ENCODE results near the gene DMWD.
"Not testable (repeated sequence)": the region's sequence is repeated elsewhere in the genome, so short reads cannot be mapped to it uniquely, and the experiment has no call there.

The DMWD gene

DNA sequence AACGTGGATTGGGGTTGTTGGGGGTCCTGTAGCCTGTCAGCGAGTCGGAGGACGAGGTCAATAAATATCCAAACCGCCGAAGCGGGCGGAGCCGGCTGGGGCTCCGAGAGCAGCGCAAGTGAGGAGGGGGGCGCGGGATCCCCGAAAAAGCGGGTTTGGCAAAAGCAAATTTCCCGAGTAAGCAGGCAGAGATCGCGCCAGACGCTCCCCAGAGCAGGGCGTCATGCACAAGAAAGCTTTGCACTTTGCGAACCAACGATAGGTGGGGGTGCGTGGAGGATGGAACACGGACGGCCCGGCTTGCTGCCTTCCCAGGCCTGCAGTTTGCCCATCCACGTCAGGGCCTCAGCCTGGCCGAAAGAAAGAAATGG is 22.8 kb downstream of the DMWD start:
- no peak for DNase-seq (ENCODE audit: low read depth)

DNA sequence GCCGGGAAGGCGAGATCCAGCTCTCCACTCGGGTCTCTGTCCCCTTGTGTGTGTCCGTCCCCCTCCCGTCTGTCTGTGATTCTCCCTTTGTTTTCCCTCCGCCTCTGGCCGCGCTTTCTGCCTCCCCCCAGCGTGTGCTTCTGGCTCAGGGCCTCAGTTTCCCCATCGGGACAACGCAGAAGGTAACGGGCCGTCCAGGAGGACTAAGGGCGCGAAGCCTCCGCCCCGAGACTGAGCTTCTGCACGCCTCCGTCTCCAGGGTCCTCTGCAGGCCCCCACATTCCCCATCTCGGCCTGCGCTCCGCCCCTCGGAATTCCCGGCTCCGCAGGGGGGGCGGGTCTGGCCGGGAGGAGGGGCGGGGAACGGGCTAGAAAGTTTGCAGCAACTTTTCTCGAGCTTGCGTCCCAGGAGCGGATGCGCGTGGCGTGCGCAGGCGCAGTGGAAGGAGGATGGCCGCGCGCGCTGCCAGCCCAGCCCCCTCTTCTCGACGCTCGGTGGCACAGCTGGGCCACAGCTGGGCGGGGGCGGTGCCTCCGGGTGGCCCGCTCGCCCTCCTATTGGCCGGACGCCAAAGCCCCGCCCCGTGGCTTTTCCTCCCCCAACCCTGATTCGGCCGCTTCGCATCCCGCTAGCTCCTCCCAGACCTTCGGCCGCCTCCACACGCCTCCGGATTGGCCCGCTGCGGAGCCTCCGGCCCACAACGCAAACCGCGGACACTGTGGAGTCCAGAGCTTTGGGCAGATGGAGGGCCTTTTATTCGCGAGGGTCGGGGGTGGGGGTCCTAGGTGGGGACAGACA is 23.5 kb downstream of the DMWD start, which contains the start of gene SIX5:
Gene SIX5, minus strand, starts transcription at position 269 of the 799 bp plus-strand sequence. CDS start 408 bp downstream, outside the sequence.
- DNase-seq (ENCODE audit: low read depth), result peak; percentile 97

DNA sequence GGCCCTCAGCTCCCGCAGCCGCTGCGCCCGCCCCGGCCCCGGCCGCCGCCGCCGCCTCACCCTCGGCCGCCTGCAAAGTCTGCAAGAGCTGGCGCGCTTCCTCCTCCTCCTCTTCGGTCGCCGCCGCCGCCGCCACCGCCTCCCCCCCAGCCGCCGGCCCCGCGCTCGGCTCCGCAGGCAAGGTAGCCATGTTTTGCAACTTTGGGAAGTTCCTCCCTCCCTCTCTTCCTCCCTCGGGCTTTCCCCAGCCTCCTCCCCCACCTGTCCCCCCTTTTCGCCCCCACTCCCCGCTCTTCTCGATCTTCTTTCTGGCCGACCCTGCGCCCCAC is 24.0 kb downstream of the DMWD start:
- peak; percentile 43 for DNase-seq (ENCODE audit: low read depth)

DNA sequence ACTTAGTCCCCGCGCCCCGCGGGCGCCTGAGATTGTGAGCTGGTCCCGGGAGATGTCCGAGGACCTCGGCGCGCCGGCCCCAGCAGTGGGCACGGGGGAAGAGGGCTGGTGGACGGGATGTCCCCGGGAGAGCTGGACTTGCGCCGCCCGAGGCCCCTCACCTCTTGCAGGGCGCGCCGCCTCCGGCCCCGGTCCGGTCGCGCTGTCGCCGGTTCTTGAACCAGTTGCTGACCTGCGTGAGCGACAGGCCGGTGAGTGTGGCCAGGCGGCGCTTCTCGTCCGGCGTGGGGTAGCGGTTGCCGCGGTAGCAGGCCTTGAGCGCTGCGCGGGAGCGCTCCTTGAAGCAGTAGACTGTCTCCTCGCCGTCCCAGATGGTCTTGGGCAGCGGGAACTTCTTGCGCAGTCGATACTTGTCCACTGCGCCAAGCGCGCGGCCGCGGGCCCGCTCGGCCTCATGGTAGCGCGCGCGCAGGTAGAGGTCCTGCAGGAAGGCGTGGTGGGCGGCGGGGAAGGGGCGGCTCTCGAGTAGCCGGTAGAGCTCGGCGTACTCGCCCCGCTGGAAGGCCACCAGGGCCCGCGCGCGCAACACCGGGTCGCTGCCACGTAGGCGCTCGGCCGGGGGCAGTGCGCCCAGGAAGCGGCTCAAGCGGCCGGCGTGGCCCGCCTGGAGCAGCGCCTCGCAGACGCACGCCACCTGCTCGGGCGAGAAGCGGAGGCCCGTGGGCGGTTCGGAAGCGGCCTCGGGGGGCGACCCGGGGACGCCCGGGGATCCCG is 24.6 kb downstream of the DMWD start:
- no peak for DNase-seq (ENCODE audit: low read depth)

DNA sequence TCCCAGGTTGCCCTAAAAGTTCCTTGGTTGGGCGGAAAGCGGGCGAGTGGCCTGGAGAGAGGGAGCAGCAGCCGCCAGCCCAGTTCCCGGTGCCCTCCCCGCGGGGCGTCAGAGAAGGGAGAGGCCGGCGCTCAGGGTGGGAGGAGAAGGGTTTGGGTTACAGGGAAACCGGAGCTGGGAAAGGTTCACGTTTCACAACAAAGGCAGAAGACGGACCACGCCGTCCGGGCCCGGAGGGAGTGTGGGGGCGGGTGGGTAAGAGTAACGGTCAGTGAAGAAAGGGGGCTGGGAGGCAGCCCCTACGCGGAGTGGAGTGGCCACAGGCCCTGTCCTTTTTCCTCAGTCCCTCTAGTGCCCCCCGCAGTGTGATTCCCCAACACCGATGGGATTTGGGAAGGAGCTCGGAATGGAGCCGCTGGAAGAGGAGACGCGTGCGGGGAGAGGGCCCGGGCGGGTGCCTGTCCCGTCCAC is 25.2 kb downstream of the DMWD start:
- no peak for DNase-seq (ENCODE audit: low read depth)

DNA sequence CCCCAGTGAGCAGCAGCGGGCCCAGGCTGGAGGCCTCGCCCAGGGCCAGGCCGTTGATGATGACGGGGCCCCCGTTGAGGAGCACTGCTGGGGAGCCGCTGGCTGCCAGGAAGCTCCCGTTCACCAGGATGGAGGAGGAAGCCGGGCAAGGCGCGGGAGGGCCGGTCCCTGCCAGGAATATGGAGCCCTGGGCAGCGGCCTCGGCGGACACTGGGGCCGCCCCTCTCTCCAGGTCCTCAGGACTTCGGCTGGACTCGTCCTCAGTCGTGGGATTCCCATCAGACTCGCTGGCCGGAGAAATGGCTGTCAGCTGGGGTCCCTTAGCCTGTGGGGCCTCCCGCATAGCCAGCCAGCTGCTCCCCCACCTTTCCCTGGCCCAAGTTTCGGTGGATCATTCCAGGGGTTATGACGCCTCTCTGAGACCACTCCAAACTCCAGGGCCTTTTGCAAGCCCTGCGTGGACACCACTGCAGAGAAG is 25.7 kb downstream of the DMWD start:
- no peak for DNase-seq (ENCODE audit: low read depth)

DNA sequence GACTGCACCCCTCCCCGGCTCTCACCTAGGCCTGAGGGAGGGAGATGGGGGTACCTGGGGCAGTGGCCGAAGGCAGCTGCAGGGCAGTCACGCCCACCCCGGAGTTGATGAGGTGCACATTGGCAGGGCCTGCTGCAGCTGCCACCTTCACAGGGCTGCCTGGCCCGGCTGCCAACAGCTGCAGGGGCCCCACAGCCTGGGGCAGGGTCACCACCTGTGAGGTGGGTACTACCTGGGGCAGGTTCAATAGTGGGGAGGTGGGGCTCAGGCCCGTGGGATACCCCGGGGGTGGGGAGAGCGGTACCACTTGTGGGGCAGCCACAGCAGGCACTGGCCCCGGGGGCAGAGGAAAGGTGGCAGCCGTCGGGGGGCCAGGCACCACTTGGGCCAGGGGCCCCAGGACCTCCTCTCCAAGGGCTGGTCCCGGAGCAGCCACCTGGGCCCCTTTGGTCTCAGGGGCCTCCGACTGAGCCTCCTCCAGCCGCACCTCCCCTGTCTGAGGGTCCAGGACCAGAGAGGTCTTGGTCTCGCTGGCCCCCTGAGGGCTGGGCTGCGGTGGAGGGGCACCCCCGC is 26.3 kb downstream of the DMWD start:
- no peak for DNase-seq (ENCODE audit: low read depth)

DNA sequence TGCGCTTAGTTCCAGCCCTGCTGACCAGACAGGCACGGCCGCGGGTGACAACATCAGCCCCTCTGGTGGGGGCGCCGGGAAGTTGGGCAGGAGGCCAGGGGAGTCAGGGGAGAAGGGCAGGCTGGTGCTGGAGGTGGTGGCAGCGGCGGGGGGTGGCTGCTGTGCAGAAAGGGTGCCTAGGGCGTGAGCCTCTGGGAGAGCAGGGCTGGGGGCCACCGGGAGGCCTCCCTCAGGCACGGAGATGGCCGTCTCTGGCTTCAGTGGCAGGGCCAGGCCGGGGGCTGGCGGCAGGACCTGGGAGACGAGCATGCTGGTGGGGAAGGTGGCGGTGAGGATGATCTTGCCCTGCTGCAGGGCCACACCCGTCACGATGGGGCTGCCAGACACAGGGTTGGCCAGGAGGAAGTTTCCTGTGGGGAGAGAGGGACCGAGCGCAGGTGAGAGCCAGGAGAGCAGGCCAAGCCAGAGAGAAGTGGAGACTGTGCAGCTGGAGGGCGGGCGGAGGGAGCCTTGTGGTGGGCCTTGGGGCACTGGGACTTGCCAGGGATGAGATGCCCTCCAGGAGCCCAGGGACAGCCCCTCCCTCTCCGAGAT is 26.8 kb downstream of the DMWD start:
- DNase-seq (ENCODE audit: low read depth), result no peak

DNA sequence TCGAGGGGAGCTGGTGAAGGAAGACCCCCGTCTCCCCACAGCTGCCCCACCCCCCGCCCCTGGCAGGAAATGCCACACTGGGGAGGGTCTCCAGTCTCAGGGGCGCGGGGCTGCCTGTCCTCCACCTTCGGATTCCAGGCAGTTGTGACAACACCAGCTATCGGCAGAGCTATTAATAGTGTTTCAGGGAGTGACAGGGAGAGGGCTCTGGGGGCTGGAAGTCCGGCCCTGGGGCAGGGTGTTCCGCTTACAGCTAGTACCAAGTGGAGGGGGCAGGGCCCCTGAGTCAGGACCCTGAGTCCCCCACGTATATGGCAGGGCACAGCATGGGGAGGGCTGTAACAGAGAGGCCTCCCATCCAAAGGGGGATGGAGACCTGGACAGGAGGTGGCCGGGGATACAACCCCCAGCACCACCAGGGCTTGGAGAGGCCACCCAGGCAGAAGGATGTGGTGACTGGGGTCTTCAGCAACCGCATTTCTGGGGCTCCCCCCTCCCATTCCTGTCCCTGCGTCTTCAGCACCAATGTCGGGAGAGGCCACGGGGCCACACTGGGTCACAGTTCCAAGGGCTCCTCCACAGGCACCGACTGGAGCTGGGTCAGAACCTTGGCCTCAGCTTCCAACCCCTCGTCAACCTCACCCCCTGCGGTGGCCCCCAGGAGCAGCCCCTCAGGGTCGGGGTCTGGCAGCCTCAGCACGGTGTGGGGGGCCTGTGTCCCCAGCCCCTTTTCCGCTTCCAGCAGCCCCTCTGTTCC is 27.5 kb downstream of the DMWD start:
- DNase-seq (ENCODE audit: low read depth), result no peak

DNA sequence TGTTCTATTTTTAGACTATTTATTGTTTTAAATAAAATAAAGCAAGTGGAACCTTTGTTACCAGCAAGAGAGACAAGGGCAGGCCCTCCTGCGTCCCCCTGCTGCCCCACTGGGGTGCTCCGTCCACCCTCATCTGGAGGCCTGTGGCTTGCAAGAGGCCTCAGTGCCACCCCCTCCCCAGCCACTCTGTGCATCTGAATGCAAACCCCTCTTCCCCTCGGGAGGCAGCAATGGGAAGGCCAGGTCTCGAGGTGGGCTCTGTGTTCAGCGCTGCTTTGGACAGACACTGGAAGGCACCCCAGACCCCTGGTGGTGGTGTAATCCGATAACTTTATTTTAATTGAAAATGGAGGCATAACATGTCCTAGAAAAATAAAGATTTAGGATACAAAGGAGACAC is 28.2 kb downstream of the DMWD start:
- no peak for DNase-seq (ENCODE audit: low read depth)

DNA sequence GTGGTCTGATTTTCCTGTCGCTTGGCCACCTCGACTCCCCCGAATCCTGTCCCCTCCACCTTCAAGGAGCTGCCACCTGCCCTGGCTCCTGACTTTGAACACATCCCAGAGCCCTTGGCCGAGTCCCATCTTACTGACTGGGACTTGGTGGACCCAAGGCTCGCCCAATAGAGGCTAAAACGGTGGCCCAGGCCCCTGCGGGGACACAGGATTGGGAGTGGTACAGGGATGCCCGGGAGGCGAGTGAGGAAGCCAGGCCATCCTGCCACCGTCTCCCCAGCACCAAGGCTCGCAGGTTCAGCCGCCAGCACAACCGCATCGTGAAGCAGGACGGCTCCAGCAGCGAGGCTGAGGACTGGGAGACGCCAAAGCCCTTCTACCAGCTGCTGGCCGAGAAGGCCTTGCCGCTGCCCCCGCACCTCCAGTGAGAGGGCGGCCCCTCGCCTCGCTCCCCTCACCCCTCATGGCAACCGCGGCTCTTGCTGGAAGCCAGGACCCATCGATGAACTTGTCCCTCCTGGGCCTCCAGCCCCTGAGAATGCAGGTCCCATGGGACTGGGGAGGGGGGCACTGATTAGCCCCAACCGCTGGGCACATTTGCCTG is 28.9 kb downstream of the DMWD start:
- DNase-seq (ENCODE audit: low read depth), result no peak

DNA sequence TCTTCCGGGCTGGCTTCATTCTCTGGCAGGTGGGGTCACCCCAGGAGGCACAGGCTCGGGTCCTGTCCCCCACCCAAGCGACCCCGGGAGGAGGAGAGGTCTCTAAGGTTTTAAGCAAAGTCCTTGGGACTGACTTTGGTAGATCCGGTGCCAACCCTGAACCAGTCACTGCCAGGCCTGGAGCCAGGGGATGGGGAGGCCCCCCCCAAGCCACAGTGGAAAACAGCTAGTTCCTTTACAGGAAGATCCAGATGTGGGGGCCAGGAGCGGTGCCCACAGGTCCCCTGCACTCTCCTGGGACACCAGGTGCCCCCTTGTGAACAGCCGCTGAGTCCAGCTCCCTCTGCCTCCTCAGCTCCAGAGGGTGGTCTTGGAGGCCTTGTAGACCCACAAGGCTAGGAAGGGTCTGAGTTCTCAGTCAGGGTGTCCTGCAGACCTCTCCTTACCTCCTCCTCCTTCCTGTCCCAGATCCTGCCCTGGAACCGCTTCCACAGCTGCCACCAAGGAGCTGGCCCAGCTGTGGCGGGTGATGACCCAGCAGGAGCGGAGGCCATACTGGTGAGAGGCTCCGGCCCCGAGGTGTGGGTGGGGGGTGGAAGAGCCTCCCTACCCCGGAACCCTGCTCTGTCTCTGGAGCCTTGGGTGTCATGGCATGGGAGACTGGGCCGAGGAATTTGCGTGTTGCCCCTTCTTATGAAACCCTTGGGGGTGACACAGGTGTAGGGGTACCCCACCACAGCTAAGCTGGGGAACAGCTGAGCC is 29.6 kb downstream of the DMWD start:
- no peak for DNase-seq (ENCODE audit: low read depth)

DNA sequence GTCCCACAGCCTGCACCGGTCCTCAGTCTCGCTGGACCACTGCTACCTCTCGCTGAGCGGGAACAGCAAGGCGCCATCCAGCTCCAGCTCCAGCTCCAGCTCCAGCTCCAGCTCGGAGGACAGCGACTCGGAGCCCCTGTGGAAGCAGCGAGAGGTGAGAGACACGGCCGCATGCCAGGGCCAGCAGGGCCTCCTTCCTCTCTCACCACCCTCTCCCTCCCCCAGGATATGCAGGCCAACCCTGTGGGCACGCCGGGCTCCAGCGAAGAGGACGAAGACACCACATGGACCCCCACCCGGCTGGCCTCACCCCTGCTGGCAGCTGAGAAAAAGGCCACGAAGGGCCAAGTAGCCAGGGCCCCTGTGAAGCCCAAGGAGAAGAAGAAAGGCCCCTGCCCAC is 30.9 kb downstream of the DMWD start:
- DNase-seq (ENCODE audit: low read depth), result no peak

DNA sequence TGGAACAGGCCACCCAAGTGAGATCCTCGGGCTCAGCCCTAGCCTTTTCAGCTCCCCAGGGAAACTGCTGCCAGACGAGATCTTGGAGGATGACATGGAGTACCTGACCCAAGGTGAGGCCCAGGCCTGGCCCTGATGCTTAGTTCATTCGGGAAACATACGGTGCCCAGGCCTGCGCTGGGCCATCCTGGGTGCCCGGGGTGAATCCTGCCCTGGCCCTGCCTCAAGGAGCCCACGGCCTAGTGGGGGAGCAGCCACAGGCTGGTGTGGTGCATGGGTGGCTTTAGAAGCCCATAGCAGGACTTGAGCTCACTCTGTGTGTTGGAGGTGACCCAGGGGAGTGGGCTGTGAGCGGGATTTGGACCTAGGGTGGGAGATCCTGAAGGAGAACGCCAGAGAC is 33.7 kb downstream of the DMWD start:
- no peak for DNase-seq (ENCODE audit: low read depth)

DNA sequence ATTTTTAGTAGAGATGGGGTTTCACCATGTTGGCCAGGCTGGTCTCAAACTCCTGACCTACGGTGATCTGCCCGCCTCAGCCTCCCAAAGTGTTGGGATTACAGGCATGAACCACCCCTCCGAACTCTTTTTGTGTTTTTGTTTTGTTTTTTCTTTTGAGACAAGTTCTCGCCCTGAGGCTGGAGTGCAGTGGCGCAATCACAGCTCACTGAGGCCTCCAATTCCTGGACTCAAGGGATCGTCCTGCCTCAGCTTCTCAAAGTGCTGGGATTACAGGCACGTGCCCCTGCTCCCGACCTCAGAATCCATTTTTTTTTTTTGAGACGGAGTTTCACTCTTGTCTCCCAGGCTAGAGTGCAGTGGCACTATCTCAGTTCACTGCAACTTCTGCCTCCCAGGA is 35.0 kb downstream of the DMWD start:
- DNase-seq (ENCODE audit: low read depth), result no peak

DNA sequence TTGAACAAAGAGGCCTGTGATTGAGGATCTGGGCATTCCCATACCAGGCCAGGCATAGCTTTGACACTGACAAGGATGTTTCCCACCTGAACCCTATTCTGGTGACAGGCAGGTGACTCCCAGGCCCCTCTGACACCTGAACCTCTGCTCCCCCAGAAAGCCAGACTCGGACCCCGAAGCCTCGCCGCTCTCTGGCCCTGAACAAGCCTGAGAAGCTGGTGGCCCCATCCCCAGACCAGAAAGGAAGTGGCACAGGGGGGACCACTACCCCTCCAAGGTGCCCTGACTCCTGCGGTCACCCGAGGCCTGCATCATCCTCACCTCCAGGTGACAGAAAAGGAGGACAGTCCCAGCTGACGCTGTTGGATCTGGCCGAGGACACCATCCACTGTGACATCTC is 38.3 kb downstream of the DMWD start:
- DNase-seq (ENCODE audit: low read depth), result no peak

DNA sequence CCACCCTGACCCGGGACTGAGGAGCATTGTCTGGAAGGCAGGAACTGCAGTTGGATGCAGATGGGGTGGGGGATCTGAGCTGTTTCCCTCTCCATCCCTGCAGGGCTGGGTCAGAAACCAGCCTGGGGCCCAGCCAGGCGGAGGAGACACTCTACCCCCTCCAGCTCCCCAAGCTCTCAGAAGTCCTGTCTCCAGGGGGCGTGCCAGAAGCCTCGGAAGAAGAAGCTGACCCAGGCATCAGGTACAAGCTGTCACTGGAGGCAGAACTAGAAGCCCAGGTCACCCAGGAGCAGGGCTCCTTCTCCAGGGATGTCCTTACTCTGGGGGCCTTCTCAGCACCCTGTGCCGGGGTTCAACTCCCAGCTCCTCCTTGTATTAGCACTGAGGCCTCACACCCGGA is 39.1 kb downstream of the DMWD start:
- no peak for DNase-seq (ENCODE audit: low read depth)

DNA sequence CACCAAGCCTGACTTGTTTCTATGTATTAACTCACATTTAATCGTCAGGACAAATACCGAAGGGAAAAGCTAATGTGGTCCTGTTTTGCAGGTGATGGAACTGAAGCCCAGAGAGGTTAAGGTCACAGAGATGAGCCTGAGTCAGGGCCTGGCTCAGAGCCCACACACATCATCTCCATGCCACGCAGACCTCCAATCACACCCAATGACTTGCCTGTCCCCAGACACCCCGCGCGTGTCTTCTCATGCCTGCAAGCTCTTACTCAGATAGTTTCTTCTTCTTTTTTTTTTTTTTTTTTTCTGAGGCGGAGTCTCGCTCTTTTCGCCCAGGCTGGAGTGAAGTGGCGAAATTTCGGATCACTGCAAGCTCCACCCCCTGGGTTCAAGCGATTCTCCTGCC is 40.0 kb downstream of the DMWD start:
- DNase-seq (ENCODE audit: low read depth), result no peak

DNA sequence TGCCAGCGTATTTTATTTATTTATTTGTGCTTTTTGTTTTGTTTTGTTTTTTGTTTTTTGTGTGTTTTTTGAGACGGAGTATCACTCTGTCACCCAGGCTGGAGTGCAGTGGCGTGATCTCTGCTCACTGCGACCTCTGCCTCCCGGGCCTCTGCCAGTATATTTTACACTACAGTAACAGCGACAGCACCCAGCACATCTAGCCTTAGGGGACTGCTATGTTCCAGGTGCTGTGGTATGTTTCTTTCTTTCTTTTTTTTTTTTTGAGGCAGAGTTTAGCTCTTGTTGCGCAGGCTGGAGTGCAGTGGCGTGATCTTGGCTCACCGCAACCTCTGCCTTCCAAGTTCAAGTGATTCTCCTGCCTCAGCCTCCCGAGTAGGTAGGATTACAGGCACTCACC is 41.2 kb downstream of the DMWD start:
- not testable (repeated sequence) for DNase-seq (ENCODE audit: low read depth)

DNA sequence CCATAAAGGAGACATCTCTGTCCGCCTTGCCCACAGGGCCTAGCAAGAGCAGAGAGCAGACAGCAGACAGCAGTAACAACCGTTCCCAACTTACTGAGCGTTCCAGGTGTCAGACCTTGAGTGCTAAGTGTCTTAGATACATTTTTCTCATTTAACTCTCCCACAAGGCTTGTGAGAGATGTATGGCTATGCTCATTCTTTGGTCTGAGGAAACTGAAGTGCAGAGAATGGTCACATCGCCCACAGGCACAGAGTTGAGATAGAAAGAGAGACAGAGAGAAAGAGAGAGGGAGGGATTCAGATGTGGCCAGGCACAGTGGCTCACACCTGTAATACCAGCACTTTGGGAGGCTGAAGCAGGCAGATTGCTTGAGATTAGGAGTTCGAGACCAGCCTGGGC is 45.1 kb downstream of the DMWD start:
- no peak for DNase-seq (ENCODE audit: low read depth)

DNA sequence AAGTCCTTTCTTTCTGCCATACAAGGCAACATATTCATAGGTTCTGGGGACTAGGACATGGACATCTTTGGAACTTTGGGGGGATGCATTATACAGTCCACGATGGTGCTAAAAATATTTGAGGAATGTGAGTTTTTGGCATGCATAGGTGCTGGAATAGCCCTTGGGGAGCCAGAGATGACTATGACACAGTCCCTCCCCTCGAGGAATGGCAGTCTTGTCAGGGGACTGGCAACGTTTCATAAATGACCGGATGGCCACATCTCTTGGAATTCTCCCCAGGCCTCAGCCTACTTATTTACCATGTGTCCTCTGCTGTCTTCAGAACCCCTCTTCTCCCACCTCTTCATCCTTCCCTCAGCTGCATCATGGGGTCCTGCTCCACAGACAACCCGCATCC is 45.8 kb downstream of the DMWD start:
- no peak for DNase-seq (ENCODE audit: low read depth)
